ENCODE measurements around the gene NFKBIZ. TPM values are rescaled to one million over a fixed set of nuclear protein-coding genes. Genes with fewer than 3 reads are reported as not detected.

NFKBIZ gene
- total and polyA plus RNA-seq, 2 experiments from 2014 or later: 15.7 to 19.1 TPM

DNA sequence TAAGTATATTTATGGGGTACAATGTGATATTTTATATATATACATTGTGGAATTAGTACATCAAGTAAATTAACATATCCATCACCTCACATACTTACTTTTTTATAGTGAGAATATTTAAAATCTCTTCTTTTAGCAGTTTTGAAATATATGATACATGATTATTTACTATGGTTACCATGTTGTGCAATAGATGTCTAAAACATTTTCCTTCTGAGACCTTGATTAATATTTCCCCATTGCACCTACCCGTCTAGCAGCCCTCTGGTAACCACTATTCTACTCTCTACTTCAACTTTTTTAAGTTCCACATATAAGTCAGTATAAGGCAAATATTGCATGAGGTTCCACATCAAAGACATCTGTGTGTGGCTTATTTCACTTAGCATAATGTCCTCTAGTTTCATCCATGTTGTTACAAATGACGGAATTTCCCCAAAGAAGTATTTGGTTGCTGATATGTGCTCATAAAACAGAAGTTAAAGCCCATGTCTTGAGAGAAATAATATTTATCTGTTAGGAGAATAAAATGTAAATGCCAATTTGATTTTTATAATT is 29.6 kb upstream of the NFKBIZ start:
- no peaks in the 10 kb centered on the region for H3K9me3 ChIP-seq (ENCODE audit: low read depth)
- H3K4me1 ChIP-seq (ENCODE audit: insufficient read depth): peaks cover 6% of the 10 kb centered on the region; the same call in 1 of the 2 replicates
- H3K27ac ChIP-seq: no peak overlapping the region
- H3K36me3 ChIP-seq (ENCODE audit: low read depth): no peaks in the 10 kb centered on the region
- no peak for TF ChIP-seq EZH2phosphoT487 (IDR thresholded peaks at IDR 0.05; ENCODE audit: insufficient read depth, low read depth)
- no peak for TF ChIP-seq EZH2 (IDR thresholded peaks at IDR 0.05; ENCODE audit: insufficient read depth, poor library complexity, severe bottlenecking)
- no peak overlapping the region for H2AFZ ChIP-seq
- H3K9me2 ChIP-seq (ENCODE audit: insufficient read depth): no peaks in the 10 kb centered on the region
- WGBS, 2 experiments (ENCODE audit: low coverage in 1 of 2, low lambda C conversion rate in 2 of 2, missing lambda C conversion rate in 2 of 2): 95 to 96% methylated on average over 2 of the region's 2 CpGs
- DNase-seq: no peak
- H3K4me2 ChIP-seq (ENCODE audit: unreplicated experiment): no peak overlapping the region
- H3F3A ChIP-seq (ENCODE audit: insufficient read depth): no peaks in the 10 kb centered on the region
- H4K20me1 ChIP-seq (ENCODE audit: insufficient read depth): no peaks in the 10 kb centered on the region
- H3K9ac ChIP-seq: no peak overlapping the region
- no peaks in the 10 kb centered on the region for H3K79me2 ChIP-seq (ENCODE audit: insufficient read depth)
- no peaks in the 10 kb centered on the region for H3K27me3 ChIP-seq (replicated peaks; ENCODE audit: insufficient read depth)
- in situ Hi-C loops (cut with MboI): loop anchor here (25.0 kb wide), 1 partner anchor 718 kb away; no protein-coding TSS in a partner anchor
- no peak overlapping the region for H3K4me3 ChIP-seq

DNA sequence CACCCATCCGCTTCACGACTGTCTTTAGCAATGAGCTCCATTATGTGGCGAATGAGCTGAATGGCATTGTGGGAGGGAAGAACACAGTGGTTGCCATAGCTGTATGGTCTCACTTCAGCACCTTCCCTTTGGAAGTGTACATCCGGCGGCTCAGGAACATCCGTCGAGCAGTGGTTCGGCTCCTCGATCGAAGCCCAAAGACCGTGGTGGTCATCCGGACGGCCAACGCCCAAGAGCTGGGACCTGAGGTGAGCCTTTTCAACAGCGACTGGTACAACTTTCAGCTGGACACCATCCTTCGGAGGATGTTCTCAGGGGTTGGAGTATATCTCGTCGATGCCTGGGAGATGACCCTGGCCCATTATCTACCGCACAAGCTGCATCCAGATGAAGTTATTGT is 27.8 kb upstream of the NFKBIZ start:
- no peaks in the 10 kb centered on the region for H3K9me2 ChIP-seq (ENCODE audit: insufficient read depth)
- peaks cover 12% of the 10 kb centered on the region; the same call in 1 of the 2 replicates for H3F3A ChIP-seq (ENCODE audit: insufficient read depth)
- H3K79me2 ChIP-seq (ENCODE audit: insufficient read depth): no peaks in the 10 kb centered on the region
- no peak overlapping the region for H3K9ac ChIP-seq
- no peak overlapping the region for H3K4me3 ChIP-seq
- no peaks in the 10 kb centered on the region for H3K9me3 ChIP-seq (ENCODE audit: low read depth)
- WGBS, 2 experiments (ENCODE audit: low coverage in 1 of 2, low lambda C conversion rate in 2 of 2, missing lambda C conversion rate in 2 of 2): 96 to 98% methylated on average over 19 of the region's 19 CpGs
- TF ChIP-seq EZH2phosphoT487 (IDR thresholded peaks at IDR 0.05; ENCODE audit: insufficient read depth, low read depth): no peak
- TF ChIP-seq EZH2 (IDR thresholded peaks at IDR 0.05; ENCODE audit: insufficient read depth, poor library complexity, severe bottlenecking): no peak
- H3K4me2 ChIP-seq (ENCODE audit: unreplicated experiment): no peak overlapping the region
- H3K27ac ChIP-seq: no peak overlapping the region
- no peaks in the 10 kb centered on the region for H3K36me3 ChIP-seq (ENCODE audit: low read depth)
- H3K4me1 ChIP-seq (ENCODE audit: insufficient read depth): peaks cover 18% of the 10 kb centered on the region
- no peak overlapping the region for H2AFZ ChIP-seq
- no peak for DNase-seq
- no peaks in the 10 kb centered on the region for H4K20me1 ChIP-seq (ENCODE audit: insufficient read depth)
- in situ Hi-C loops (cut with MboI): loop anchor here (25.0 kb wide), 1 partner anchor 716 kb away; no protein-coding TSS in a partner anchor
- H3K27me3 ChIP-seq (replicated peaks; ENCODE audit: insufficient read depth): no peaks in the 10 kb centered on the region

DNA sequence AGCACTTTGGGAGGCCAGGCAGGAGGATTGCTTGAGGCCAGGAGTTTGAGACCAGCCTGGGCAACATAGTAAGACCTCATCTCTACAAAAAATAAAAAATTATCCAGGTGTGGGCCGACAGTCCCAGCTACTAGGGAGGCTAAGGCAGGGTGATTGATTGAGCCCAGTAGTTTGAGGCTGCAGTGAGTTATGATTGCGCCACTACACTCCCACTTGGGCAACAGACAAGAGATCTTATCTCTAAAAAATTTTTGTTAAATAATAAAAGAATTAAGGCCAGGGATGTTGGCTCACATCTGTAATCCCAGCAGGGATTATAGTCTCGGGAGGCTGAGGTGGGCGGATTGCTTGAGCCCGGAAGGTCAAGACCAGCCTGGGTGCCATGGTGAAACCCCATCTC is 25.8 kb upstream of the NFKBIZ start:
- DNase-seq: no peak
- Histone ChIP-seq H3K79me2 (ENCODE audit: insufficient read depth) (no peaks in the 10 kb centered on the region), H3K9me2 (ENCODE audit: insufficient read depth) (no peaks in the 10 kb centered on the region), H2AFZ (no peak overlapping the region), H4K20me1 (ENCODE audit: insufficient read depth) (no peaks in the 10 kb centered on the region), H3K27me3 (replicated peaks; ENCODE audit: insufficient read depth) (no peaks in the 10 kb centered on the region), H3K36me3 (ENCODE audit: low read depth) (no peaks in the 10 kb centered on the region), H3K9me3 (ENCODE audit: low read depth) (no peaks in the 10 kb centered on the region), H3K4me3 (no peak overlapping the region), H3K4me1 (ENCODE audit: insufficient read depth) (peaks cover 26% of the 10 kb centered on the region), H3K4me2 (ENCODE audit: unreplicated experiment) (no peak overlapping the region), H3K9ac (no peak overlapping the region), H3F3A (ENCODE audit: insufficient read depth) (peaks cover 24% of the 10 kb centered on the region; the same call in 1 of the 2 replicates), H3K27ac (no peak overlapping the region)
- 95 to 96% methylated on average over 5 of the region's 5 CpGs for WGBS, 2 experiments (ENCODE audit: low coverage in 1 of 2, low lambda C conversion rate in 2 of 2, missing lambda C conversion rate in 2 of 2)
- in situ Hi-C loops (cut with MboI): loop anchor here (25.0 kb wide), 1 partner anchor 714 kb away; no protein-coding TSS in a partner anchor
- TF ChIP-seq EZH2 (IDR thresholded peaks at IDR 0.05; ENCODE audit: insufficient read depth, poor library complexity, severe bottlenecking): no peak
- TF ChIP-seq EZH2phosphoT487 (IDR thresholded peaks at IDR 0.05; ENCODE audit: insufficient read depth, low read depth): no peak

DNA sequence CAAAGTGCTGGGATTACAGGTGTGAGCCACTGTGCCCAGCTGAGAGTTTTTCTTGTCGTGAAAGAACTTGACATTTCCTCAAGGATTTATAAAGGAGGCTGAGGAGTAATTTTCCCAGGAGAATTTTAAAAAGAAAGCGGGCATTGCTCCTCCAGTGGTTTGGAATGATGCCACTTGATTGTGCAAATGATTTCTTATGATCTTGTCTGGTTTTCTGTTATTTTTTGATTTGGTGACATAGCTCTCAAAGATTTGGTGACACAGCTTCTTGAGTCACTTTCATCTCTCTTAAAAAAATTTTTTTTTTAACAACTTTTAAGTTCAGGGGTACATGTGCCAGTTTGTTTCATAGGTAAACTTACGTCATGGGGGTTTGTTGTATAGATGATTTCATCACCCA is 24.6 kb upstream of the NFKBIZ start:
- no peaks in the 10 kb centered on the region for H3K9me2 ChIP-seq (ENCODE audit: insufficient read depth)
- no peak overlapping the region for H3K9ac ChIP-seq
- peaks cover 37% of the 10 kb centered on the region for H3K4me1 ChIP-seq (ENCODE audit: insufficient read depth)
- peaks cover 28% of the 10 kb centered on the region; the same call in 1 of the 2 replicates for H3F3A ChIP-seq (ENCODE audit: insufficient read depth)
- no peaks in the 10 kb centered on the region for H3K36me3 ChIP-seq (ENCODE audit: low read depth)
- H3K4me3 ChIP-seq: no peak overlapping the region
- H3K27me3 ChIP-seq (replicated peaks; ENCODE audit: insufficient read depth): no peaks in the 10 kb centered on the region
- H3K79me2 ChIP-seq (ENCODE audit: insufficient read depth): peaks cover 4% of the 10 kb centered on the region; the same call in 1 of the 2 replicates
- TF ChIP-seq EZH2 (IDR thresholded peaks at IDR 0.05; ENCODE audit: insufficient read depth, poor library complexity, severe bottlenecking) (no peak), EZH2phosphoT487 (IDR thresholded peaks at IDR 0.05; ENCODE audit: insufficient read depth, low read depth) (no peak)
- no peaks in the 10 kb centered on the region for H3K9me3 ChIP-seq (ENCODE audit: low read depth)
- no peak overlapping the region for H3K4me2 ChIP-seq (ENCODE audit: unreplicated experiment)
- no peaks in the 10 kb centered on the region for H4K20me1 ChIP-seq (ENCODE audit: insufficient read depth)
- WGBS, 2 experiments (ENCODE audit: low coverage in 1 of 2, low lambda C conversion rate in 2 of 2, missing lambda C conversion rate in 2 of 2): 37 to 45% methylated on average over 3 of the region's 3 CpGs
- H3K27ac ChIP-seq: no peak overlapping the region
- peak; percentile 69 for DNase-seq
- no peak overlapping the region for H2AFZ ChIP-seq
- in situ Hi-C loops (cut with MboI): loop anchor here (25.0 kb wide), 1 partner anchor 713 kb away; no protein-coding TSS in a partner anchor

Measured in GM23248 (cell line).